HFFc6 (cell line): ENCODE results near the gene RAD9A. TPM values are rescaled to one million over a fixed set of nuclear protein-coding genes. Genes with fewer than 3 reads are reported as not detected.
A peak's percentile ranks its signal among the peaks of the same experiment; 100 is the strongest.

Source experiments
- DNase-seq: peaks from one replicate; pipeline ENCODE4 v3.0.0-alpha.2; 2018
- H3K27ac Mint-ChIP-seq: 2 replicates; pipeline ENCODE4 v1.8.0; 2020; ENCODE audit warnings: mild to moderate bottlenecking, mixed read lengths
- H3K27me3 Mint-ChIP-seq: 2 replicates; pipeline ENCODE4 v1.8.0; 2021; ENCODE audit warnings: mild to moderate bottlenecking, moderate library complexity, mixed read lengths; ENCODE audit not compliant: insufficient read depth
- H3K36me3 Mint-ChIP-seq: 2 replicates; pipeline ENCODE4 v1.8.0; 2021; ENCODE audit warnings: low read depth, mixed read lengths
- H3K4me1 Mint-ChIP-seq: 2 replicates; pipeline ENCODE4 v1.8.0; 2020; ENCODE audit warnings: low read depth, mixed read lengths
- H3K4me3 Mint-ChIP-seq: 2 replicates; pipeline ENCODE4 v1.8.0; 2020; ENCODE audit warnings: mild to moderate bottlenecking, moderate library complexity, mixed read lengths
- H3K9me3 Mint-ChIP-seq: 2 replicates; pipeline ENCODE4 v1.8.0; 2020; ENCODE audit warnings: mild to moderate bottlenecking, mixed read lengths
- CTCF ChIP-seq: fragments of 200-600 bp; sonication (generic); IDR thresholded peaks from 2 replicates; pipeline ENCODE4 v1.5.0; 2021; ENCODE audit warnings: antibody characterized with exemption, mild to moderate bottlenecking
- total RNA-seq, 6 experiments: library from RNA; stranded (reverse); fragmentation: NEBNext Ultra II Directional; extraction: Animal tissue kit (Norgen Biotek cat#: 25700); gene quantifications; 2 replicates in 1 of 6; 3 replicates in 5 of 6; pipeline ENCODE4 v1.2.3, GENCODE V29; 2021

RAD9A gene
- total RNA-seq, 6 experiments from 2014 or later, result 7.6 to 10.3 (median 8.8) TPM

DNA sequence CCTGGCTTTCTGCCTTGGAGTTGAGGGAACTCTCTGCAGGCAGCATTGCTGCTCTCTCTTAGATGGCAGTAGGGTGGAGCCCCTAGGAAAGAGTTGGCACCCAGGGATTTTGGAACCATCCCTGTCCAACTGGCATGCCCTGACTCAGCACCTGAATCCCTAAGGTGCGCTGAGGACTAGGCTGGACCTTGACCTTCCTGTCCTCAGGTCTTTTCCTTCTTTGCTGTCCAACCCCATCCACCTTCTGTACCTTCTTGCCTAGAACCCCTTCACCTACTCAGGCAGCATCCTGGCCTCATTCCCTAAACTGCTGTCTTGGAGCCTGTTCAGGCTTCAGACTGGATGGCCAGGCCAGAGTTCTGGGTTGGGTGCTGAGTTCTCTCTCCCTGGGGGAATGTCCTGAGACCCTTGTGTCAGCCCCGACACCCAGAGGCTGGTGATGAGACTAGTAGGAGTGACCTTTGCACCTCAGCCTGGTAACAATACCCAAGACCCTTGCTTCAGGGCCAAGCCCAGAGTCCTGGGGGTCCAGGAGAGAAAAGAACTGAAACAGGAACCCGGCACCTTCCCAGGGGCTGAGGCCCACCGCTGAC lies 35.9 kb upstream of the RAD9A start:
- no peaks in the 10 kb centered on the region for H3K9me3 Mint-ChIP-seq
- H3K27ac Mint-ChIP-seq, result peak overlapping the region; percentile 100
- H3K27me3 Mint-ChIP-seq, result peaks cover 5% of the 10 kb centered on the region
- DNase-seq, result no peak
- no peaks in the 10 kb centered on the region for H3K36me3 Mint-ChIP-seq
- H3K4me3 Mint-ChIP-seq, result no peak overlapping the region
- H3K4me1 Mint-ChIP-seq, result peaks cover 63% of the 10 kb centered on the region
- TF ChIP-seq CTCF, result no peak

- Mint-ChIP-seq H3K4me1 (peaks cover 58% of the 10 kb centered on the region), H3K27me3 (peaks cover 5% of the 10 kb centered on the region), H3K27ac (peak overlapping the region; percentile 100), H3K4me3 (0 out of 2 replicates have a peak overlapping the region, but pooled peaks have one; percentile 5), H3K36me3 (no peaks in the 10 kb centered on the region), H3K9me3 (no peaks in the 10 kb centered on the region)
- no peak for TF ChIP-seq CTCF
- no peak for DNase-seq
Observed at GRCh38 chr11:67356387-67356863, 35.4 kb upstream of the RAD9A start.

- Mint-ChIP-seq H3K4me3 (peak overlapping the region; percentile 5; the same call in 1 of the 2 replicates), H3K27ac (peak overlapping the region; percentile 84), H3K4me1 (peaks cover 54% of the 10 kb centered on the region), H3K9me3 (no peaks in the 10 kb centered on the region), H3K27me3 (peaks cover 5% of the 10 kb centered on the region), H3K36me3 (no peaks in the 10 kb centered on the region)
- peak; percentile 97 for TF ChIP-seq CTCF
- peak; percentile 76 for DNase-seq
Observed at GRCh38 chr11:67356864-67357561, 34.8 kb upstream of the RAD9A start.

GRCh38 chr11:67357831-67358670 lies 33.7 kb upstream of the RAD9A start:
- Mint-ChIP-seq H3K27me3 (peaks cover 3% of the 10 kb centered on the region), H3K4me3 (no peak overlapping the region; the same call in 1 of the 2 replicates), H3K27ac (peak overlapping the region; percentile 84), H3K4me1 (peaks cover 54% of the 10 kb centered on the region), H3K9me3 (no peaks in the 10 kb centered on the region), H3K36me3 (no peaks in the 10 kb centered on the region)
- no peak for TF ChIP-seq CTCF
- DNase-seq, result peak; percentile 50

- TF ChIP-seq CTCF, result no peak
- H3K27ac Mint-ChIP-seq, result no peak overlapping the region; the same call in 1 of the 2 replicates
- no peak overlapping the region for H3K4me3 Mint-ChIP-seq
- H3K9me3 Mint-ChIP-seq, result no peaks in the 10 kb centered on the region
- DNase-seq, result no peak
- H3K36me3 Mint-ChIP-seq, result no peaks in the 10 kb centered on the region; the same call in 1 of the 2 replicates
- H3K27me3 Mint-ChIP-seq, result no peaks in the 10 kb centered on the region; the same call in 1 of the 2 replicates
- H3K4me1 Mint-ChIP-seq, result peaks cover 33% of the 10 kb centered on the region
Observed at GRCh38 chr11:67364169-67364568, 27.6 kb upstream of the RAD9A start.
